Measurements from ENCODE around the gene C12orf76.

Gene C12orf76

GRCh38 chr12:110077800-110078199 lies 29.5 kb upstream of the C12orf76 start:
- Histone ChIP-seq H3K27ac (ENCODE audit: extremely low read depth, low read depth, low read length) (no peak overlapping the region), H3K9me3 (ENCODE audit: control insufficient read depth, insufficient read depth, low read depth, low read length) (no peaks in the 10 kb centered on the region), H3K4me1 (ENCODE audit: control insufficient read depth, insufficient read depth, low read length) (no peaks in the 10 kb centered on the region), H3K36me3 (ENCODE audit: control insufficient read depth in 2 of 2, insufficient read depth in 1 of 2, low read length in 2 of 2) (no peaks in the 10 kb centered on the region), H3K4me3 (ENCODE audit: low read depth, low read length) (no peak overlapping the region)
- ChIA-PET POLR2A (no interaction called here), CTCF (interaction anchor here (0.6 to 1.2 kb wide), 2 partner anchors 10 to 63 kb away, joined by 4 to 7 read pairs; no protein-coding TSS in a partner anchor)
- TF ChIP-seq GLI2 (tag by site-specific recombination; IDR thresholded peaks at IDR 0.05; ENCODE audit: borderline replicate concordance, low read depth) (no peak), ZNF544 (tag by site-specific recombination; IDR thresholded peaks at IDR 0.05) (no peak), ZNF707 (tag by site-specific recombination; IDR thresholded peaks at IDR 0.05) (no peak), KLF17 (tag by site-specific recombination; IDR thresholded peaks at IDR 0.05) (no peak), ZNF747 (tag by site-specific recombination; IDR thresholded peaks at IDR 0.05) (no peak), MEIS1 (CRISPR knock-in tag; IDR thresholded peaks at IDR 0.05; ENCODE audit: borderline replicate concordance) (no peak), BCL11A (tag by site-specific recombination; IDR thresholded peaks at IDR 0.05; ENCODE audit: low read depth) (no peak), ZNF266 (tag by site-specific recombination; IDR thresholded peaks at IDR 0.05; ENCODE audit: low read depth) (no peak), ZNF837 (tag by site-specific recombination; IDR thresholded peaks at IDR 0.05) (no peak), ZNF664 (tag by site-specific recombination; IDR thresholded peaks at IDR 0.05) (no peak), ZNF639 (tag by site-specific recombination; IDR thresholded peaks at IDR 0.05) (no peak), ZNF248 (tag by site-specific recombination; IDR thresholded peaks at IDR 0.05) (no peak), ZNF791 (tag by site-specific recombination; IDR thresholded peaks at IDR 0.05) (no peak)

GRCh38 chr12:110075880-110076279 lies 27.6 kb upstream of the C12orf76 start:
- POLR2A ChIA-PET: no interaction called here
- CTCF ChIA-PET: no interaction called here
- TF ChIP-seq ZNF423 (tag by site-specific recombination; IDR thresholded peaks at IDR 0.05): no peak
- peak; percentile 36; the same call in 1 of the 2 replicates for TF ChIP-seq REST (tag by site-specific recombination; IDR thresholded peaks at IDR 0.05)
- no peak for TF ChIP-seq TRIM28 (IDR thresholded peaks at IDR 0.05; ENCODE audit: borderline replicate concordance, low read length)
- no peak for TF ChIP-seq ZNF174 (tag by site-specific recombination; IDR thresholded peaks at IDR 0.05)
- no peak for TF ChIP-seq ZNF654 (tag by site-specific recombination; IDR thresholded peaks at IDR 0.05; ENCODE audit: low read depth)
- no peak for TF ChIP-seq INSM2 (tag by site-specific recombination; IDR thresholded peaks at IDR 0.05)
- H3K9me3 ChIP-seq (ENCODE audit: control insufficient read depth, insufficient read depth, low read depth, low read length): no peaks in the 10 kb centered on the region
- H3K4me1 ChIP-seq (ENCODE audit: control insufficient read depth, insufficient read depth, low read length): no peaks in the 10 kb centered on the region
- no peaks in the 10 kb centered on the region for H3K36me3 ChIP-seq (ENCODE audit: control insufficient read depth in 2 of 2, insufficient read depth in 1 of 2, low read length in 2 of 2)
- no peak overlapping the region for H3K4me3 ChIP-seq (ENCODE audit: low read depth, low read length)
- H3K27ac ChIP-seq (ENCODE audit: extremely low read depth, low read depth, low read length): no peak overlapping the region
